Stromal cell of bone marrow (primary cell): ENCODE data around the gene EFCC1.
"Not testable (repeated sequence)": the region's sequence is repeated elsewhere in the genome, so short reads cannot be mapped to it uniquely, and the experiment has no call there.

Experiments
- DNase-seq: peaks from one replicate; pipeline ENCODE4 v3.0.0-alpha.2; 2012; ENCODE audit warnings: low read depth

EFCC1 gene

GRCh38 chr3:129081503-129081902 is 80.4 kb downstream of the EFCC1 start:
- DNase-seq, result no peak

GRCh38 chr3:129082026-129082425 is 80.9 kb downstream of the EFCC1 start:
- DNase-seq, result no peak

- DNase-seq, result no peak
Observed at GRCh38 chr3:129084501-129084900, 83.4 kb downstream of the EFCC1 start.

- no peak for DNase-seq
Observed at GRCh38 chr3:129085165-129085715, 84.1 kb downstream of the EFCC1 start.

GRCh38 chr3:129085818-129086217 is 84.7 kb downstream of the EFCC1 start:
- DNase-seq, result no peak

- DNase-seq, result no peak
Observed at GRCh38 chr3:129087138-129087702, 86.1 kb downstream of the EFCC1 start.

- DNase-seq, result not testable (repeated sequence)
Observed at GRCh38 chr3:129087904-129088303, 86.8 kb downstream of the EFCC1 start.

GRCh38 chr3:129088312-129088711 is 87.2 kb downstream of the EFCC1 start:
- not testable (repeated sequence) for DNase-seq
